HCT116 (cell line): Measurements from ENCODE around the gene DYNC1LI1.

Experiments
- ELF1 ChIP-seq: IDR thresholded peaks from 2 replicates; pipeline ENCODE4 v1.6.1; 2012; ENCODE audit warnings: low read depth, borderline replicate concordance
- EZH2 ChIP-seq: fragments of 200-600 bp; sonication (generic); IDR thresholded peaks from 2 replicates; pipeline ENCODE4 v1.6.1; 2017; ENCODE audit warnings: antibody characterized with exemption, mixed run types
- POLR2AphosphoS5 ChIP-seq: IDR thresholded peaks from 2 replicates; pipeline ENCODE4 v1.6.1; 2011; ENCODE audit warnings: mild to moderate bottlenecking, low read depth, low read length, moderate library complexity
- RAD21 ChIP-seq: IDR thresholded peaks from 2 replicates; pipeline ENCODE4 v1.6.1; 2012; ENCODE audit warnings: low read depth, mild to moderate bottlenecking
- YY1 ChIP-seq: IDR thresholded peaks from 2 replicates; pipeline ENCODE4 v1.6.1; 2011; ENCODE audit warnings: low read length, low read depth, moderate library complexity, mild to moderate bottlenecking; ENCODE audit not compliant: insufficient replicate concordance; ENCODE audit errors: extremely low read depth
- TF ChIP-seq, protein P1 (sequence below), 3 experiments: fragments of 200-600 bp in 1 of 3; sonication (generic) in 1 of 3; IDR thresholded peaks in 2 of 3; conservative IDR thresholded peaks in 1 of 3; 2 replicates each; pipeline ENCODE4 v1.5.1; 2012 to 2017; ENCODE audit warnings: low read depth in 2 of 3, low read length in 2 of 3, antibody characterized with exemption in 1 of 3, borderline replicate concordance in 1 of 3, control low read depth in 1 of 3, mild to moderate bottlenecking in 1 of 3, mixed read lengths in 1 of 3, mixed run types in 1 of 3, moderate library complexity in 1 of 3; ENCODE audit not compliant: insufficient read depth in 1 of 3
- TF ChIP-seq, protein P2 (sequence below): IDR thresholded peaks from 2 replicates; pipeline ENCODE4 v1.6.1; 2012; ENCODE audit warnings: low read depth

DNA sequence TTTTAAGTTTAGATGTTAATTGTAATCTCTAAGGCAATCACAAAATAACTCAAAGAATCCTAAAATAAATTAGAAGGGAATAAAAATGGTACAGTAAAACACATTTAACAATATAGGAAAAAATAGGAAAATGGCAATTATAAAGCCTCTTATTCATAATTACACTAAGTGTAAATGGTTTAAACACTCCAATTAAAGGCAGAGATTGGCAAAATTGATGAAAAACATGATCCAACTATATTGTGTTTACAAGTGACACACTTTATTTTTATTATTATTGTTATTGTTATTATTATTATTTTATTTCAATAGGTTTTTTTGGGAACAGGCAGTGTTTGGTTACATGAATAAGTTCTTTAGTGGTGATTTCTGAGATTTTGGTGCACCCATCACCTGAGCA, 48.7 kb upstream of the DYNC1LI1 start:
- TF ChIP-seq, protein P1, sequence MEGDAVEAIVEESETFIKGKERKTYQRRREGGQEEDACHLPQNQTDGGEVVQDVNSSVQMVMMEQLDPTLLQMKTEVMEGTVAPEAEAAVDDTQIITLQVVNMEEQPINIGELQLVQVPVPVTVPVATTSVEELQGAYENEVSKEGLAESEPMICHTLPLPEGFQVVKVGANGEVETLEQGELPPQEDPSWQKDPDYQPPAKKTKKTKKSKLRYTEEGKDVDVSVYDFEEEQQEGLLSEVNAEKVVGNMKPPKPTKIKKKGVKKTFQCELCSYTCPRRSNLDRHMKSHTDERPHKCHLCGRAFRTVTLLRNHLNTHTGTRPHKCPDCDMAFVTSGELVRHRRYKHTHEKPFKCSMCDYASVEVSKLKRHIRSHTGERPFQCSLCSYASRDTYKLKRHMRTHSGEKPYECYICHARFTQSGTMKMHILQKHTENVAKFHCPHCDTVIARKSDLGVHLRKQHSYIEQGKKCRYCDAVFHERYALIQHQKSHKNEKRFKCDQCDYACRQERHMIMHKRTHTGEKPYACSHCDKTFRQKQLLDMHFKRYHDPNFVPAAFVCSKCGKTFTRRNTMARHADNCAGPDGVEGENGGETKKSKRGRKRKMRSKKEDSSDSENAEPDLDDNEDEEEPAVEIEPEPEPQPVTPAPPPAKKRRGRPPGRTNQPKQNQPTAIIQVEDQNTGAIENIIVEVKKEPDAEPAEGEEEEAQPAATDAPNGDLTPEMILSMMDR (IDR thresholded peaks at IDR 0.05 in 2 of 3, conservative IDR thresholded peaks at IDR 0.05 in 1 of 3; ENCODE audit: borderline replicate concordance in 1 of 3, insufficient read depth in 1 of 3, low read depth in 2 of 3, low read length in 2 of 3): no peak
- TF ChIP-seq, protein P2, sequence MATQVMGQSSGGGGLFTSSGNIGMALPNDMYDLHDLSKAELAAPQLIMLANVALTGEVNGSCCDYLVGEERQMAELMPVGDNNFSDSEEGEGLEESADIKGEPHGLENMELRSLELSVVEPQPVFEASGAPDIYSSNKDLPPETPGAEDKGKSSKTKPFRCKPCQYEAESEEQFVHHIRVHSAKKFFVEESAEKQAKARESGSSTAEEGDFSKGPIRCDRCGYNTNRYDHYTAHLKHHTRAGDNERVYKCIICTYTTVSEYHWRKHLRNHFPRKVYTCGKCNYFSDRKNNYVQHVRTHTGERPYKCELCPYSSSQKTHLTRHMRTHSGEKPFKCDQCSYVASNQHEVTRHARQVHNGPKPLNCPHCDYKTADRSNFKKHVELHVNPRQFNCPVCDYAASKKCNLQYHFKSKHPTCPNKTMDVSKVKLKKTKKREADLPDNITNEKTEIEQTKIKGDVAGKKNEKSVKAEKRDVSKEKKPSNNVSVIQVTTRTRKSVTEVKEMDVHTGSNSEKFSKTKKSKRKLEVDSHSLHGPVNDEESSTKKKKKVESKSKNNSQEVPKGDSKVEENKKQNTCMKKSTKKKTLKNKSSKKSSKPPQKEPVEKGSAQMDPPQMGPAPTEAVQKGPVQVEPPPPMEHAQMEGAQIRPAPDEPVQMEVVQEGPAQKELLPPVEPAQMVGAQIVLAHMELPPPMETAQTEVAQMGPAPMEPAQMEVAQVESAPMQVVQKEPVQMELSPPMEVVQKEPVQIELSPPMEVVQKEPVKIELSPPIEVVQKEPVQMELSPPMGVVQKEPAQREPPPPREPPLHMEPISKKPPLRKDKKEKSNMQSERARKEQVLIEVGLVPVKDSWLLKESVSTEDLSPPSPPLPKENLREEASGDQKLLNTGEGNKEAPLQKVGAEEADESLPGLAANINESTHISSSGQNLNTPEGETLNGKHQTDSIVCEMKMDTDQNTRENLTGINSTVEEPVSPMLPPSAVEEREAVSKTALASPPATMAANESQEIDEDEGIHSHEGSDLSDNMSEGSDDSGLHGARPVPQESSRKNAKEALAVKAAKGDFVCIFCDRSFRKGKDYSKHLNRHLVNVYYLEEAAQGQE: no peak
- no peak for TF ChIP-seq ELF1
- TF ChIP-seq YY1: no peak
- no peak for TF ChIP-seq RAD21
- no peak for TF ChIP-seq POLR2AphosphoS5
- no peak for TF ChIP-seq EZH2
